Measurements from ENCODE around the gene KRT79. TPM values are rescaled to one million over a fixed set of nuclear protein-coding genes. Genes with fewer than 3 reads are reported as not detected.
"Not testable (repeated sequence)": the region's sequence is repeated elsewhere in the genome, so short reads cannot be mapped to it uniquely, and the experiment has no call there.

The KRT79 gene
- total RNA-seq, 2 donors from 2014 or later = 0.16 to 0.77 TPM

DNA sequence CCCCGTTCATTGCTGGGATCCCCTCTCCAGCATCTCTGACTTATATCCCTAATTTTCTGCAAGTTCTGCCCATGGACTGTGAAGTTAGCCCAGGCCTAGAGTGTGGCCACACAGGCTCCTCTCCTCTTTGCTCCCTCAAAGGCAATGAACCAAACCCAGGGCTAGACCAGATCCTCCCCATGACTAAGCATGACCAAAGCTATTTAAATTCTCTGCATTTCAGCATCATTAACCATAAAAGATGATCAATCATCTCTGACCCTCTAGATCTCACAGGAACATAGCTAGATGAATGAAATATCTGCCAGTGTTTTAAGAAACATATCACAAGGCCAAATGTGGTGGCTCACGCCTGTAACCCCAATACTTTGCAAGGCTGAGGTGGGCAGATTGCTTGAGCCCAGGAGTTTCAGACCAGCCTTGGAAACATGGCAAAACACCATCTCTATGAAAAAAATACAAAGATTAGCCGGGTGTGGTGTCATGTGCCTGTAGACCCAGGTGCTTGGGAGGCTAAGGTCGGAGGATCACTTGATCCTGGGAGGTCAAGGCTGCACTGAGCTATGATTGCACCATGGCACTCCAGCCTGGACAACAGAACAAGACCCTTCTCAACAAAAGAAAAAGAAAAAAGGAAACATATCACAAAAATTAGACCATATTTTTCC is 36.0 kb downstream of the KRT79 start:
- intact Hi-C loops (cut with DNase I) = no loop called here
- ATAC-seq = no peak
- no peak for DNase-seq

DNA sequence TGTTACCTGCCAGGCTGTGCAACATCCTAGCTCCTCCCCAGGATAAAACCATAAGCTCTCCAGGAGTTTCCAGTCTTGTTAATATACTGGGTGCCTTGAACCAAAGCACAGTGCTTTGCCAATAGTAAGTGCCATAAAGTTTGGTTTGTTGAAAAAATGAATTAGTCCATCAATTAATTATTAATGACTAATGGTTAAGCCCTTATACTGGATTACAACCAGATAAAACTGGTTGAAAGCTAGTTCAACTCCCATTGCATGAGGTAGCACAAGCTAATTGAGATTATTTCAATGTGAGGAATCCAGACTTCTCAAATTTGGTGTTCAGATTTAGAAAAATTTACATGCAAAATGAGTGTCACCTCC is 36.6 kb downstream of the KRT79 start:
- intact Hi-C loops (cut with DNase I) = no loop called here
- ATAC-seq = no peak
- DNase-seq = no peak

DNA sequence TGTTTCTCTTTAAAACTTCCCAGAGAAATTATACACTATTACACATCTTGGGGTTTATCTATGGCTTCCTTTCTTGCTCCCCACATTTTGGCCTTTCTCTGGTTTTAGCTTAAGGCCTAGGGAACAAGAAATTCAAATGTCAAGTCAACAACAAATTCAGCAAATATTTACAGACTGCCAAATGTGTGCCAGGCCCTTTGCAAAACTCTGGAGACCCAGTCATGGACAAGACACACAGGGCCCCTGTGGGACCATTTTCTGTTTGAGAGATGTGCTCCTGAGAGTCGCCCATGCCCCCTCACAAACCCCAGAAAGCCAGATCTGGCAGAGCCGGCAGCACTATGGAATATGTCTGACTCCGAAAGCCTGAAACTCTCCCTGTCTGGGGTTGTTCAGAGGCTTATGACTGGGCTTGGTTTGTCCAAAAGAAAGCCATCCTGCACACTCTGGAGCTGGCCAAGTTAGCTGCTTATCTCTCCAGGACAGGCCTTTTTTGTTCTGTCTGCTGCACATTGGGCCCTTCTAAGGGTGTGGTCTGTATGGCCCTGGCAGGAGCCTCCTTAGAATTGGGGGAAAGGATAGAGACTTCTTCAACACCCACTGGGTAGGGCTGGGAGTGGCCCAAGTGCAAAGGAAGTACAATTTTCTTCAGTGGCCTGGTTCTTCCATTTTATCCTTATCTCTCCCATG is 37.1 kb downstream of the KRT79 start:
- ATAC-seq (no peak), DNase-seq (no peak)
- intact Hi-C loops (cut with DNase I) = no loop called here

DNA sequence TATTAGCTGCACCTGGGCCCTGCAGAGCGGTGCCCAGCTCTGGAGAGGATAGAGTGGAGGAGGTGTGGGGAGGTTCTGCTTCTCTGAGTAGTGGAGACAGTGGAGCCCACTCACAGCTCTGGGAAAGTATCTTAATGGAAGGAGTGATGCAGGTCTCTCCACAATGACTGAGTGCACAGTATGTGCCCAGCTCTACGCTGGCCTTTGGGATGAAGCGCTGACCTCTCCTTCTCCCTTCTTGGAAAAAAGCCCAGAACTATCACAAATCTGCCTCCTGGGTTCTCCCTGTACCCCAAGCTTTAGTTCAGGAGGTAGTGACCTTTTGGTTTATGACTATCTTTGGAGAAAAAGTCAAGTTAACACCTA is 37.7 kb downstream of the KRT79 start:
- intact Hi-C loops (cut with DNase I) = no loop called here
- no peak for ATAC-seq
- no peak for DNase-seq

DNA sequence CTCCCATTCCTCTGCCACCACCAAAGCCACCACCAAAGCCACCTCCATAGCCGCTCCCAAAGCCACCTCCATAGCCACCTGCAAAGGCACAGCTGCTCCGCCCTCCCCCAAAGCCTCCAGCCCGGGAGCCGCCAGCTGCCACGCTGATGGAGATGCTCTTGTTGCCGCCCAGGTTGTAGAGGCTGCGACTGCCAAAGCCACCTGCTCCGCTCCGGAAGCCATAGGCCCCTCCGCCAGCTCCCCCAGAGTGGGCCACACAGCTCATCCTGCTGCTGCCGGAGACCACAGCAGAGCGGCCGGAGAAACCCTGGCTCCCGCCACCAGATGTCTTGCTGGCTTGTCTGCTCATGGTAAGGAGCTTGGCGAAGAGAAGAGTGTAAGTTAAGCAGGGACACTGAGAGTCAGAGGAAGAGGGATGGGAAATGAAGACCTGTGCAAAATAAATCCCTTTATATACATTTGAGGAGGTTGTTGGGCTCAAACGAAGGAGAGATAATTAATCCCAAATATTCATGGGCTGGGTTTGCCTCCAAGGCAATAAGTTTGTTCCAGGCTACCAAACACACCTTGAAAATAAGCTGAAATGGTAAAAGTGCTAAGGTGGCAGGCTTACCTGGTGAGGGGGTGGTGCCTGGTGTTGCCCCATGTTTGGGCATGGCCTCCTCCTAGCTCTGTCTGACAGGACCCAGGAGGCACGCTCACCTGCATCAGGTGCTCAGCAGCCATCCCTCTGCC is 38.2 kb downstream of the KRT79 start, which contains the start of gene KRT3:
TSS of gene KRT3 (minus strand) at position 424 of the 735 bp plus-strand sequence. CDS start at position 349, 75 bp downstream.
- DNase-seq = no peak
- no peak for ATAC-seq
- intact Hi-C loops (cut with DNase I) = no loop called here

DNA sequence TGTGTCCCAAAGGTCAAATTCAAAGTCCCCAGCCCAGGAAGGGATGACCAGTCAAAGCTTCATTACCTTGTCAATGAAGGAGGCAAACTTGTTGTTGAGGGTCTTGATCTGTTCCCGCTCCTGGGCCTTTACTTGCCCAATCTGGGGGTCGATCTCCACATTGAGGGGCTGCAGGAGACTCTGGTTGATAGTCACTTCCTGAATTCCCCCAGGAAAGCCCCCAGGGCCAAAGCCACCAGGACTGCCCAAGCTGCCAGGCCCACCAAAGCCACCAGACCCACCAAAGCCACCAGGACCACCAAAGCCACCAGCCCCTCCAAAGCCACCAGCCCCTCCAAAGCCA is 38.8 kb downstream of the KRT79 start:
- DNase-seq; ATAC-seq; intact Hi-C loops (cut with DNase I): not testable (repeated sequence)

DNA sequence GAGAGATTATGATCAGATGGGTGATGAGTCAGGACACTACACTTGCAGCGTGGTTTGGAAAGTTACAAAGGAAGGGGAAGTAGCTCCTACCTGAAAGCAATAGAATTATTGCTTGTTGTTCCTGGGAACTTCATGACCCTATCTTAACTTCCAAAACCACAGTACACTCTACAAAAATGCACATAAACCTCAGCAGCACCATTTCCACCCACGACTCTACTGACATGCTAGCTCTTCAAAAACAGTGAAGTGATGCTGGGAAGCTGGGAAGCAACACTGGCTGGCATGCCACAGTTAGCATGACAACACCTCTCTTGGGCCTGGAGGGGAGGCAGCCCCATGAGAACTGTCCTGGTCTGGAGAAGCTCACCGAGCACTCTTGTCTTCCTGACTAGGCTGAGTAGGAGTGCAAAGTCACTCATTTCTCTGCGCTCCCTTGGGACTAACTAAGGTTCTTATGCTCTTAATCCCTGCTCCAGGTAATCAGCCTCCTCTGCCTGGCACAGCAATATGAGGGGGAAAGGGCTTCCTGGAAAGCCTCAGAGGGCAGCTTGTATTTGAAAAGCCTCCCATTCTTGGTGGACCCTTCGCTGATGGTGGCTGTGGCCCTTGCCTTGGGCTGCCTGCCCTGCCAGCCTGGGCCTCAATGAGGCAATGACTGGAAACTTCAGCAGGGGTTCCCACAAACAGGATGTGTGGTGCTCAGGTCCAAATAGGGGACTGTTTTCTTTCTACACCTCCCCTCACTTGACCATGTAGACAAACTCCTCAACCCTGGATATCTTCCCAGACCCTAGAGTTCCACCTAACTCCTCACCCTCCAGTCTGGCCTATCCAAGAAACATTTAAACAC is 39.4 kb downstream of the KRT79 start:
- intact Hi-C loops (cut with DNase I) = no loop called here
- no peak for ATAC-seq

DNA sequence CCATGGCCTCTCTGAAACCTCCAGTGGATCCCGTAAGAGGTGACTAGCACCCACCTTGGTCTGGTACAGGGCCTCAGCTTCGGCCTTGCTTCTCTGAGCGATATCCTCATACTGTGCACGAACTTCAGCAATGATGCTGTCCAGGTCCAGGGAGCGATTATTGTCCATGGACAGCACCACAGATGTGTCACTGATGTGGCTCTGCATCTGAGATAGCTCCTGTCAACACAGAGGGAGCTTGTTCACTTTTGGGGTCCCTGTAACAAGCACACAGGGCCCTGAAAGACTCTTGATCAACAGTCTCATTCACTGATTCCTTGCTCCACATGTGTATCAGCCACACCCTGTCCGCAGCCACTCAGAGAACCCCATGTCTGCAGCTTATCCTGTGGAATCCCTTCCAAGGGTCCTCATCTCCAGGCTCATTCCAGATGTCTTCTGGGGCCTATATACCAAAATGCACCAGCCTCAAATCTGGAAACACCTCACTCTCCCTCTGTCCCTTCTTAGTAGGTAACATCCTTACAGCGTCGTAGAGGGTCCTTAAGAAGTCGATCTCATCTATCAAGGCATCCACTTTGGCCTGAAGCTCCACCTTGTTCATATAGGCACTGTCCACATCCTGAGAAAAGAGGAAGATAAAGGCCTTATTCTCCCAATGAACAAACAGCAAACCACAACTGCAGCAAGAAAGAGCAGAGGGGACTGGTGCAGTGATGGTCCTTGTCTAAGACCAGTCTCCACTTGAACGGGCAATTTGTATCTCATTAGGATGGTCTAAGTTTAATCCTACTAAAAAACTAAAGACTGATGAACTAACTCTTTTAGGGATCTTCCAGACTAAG is 41.7 kb downstream of the KRT79 start:
- ATAC-seq = no peak
- DNase-seq = no peak

More for the DNA sequence above, 39.4 kb downstream of the KRT79 start:
- no peak for DNase-seq

DNA sequence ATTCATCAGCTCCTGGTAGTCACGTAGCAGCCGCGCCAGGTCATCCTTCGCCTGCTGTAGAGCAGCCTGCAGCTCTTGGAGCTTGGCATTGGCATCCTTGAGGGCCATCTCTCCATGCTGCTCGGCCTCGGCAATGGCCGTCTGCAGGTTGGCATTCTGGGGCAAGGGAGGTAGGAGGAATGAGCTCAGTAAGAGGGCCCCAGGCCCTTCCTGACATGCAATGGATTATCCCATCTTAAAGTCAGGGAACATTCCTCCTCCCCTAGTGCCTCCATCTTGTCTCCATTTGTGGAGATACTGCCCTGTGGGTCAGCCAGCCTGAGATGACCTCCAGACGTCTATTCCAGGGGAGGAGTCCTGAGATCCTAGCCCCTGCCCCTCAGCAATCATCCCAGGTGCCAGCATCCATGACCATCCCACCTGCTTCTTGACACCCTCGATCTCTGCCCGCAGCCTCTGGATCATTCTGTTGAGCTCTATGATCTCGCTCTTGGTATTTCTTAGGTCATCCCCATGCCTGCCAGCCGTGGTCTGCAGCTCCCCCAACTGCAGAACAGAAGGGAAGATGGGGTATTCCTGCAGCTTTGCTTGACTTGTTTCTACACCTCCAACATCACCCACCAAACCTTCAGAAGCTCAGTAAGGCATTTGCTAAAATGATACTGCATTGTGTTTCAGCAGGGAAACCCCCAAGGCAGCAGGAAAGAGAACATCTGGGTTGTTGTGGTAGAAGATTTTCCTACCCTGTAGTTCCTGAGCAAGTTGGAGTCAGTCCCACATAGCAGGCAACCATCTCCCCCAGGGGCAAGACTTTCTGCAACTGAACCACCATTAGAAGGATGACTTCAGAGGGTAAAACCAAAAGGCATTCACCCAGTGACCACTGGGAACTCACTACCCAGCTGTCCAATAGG is 42.6 kb downstream of the KRT79 start:
- DNase-seq (no peak), ATAC-seq (no peak)
- intact Hi-C loops (cut with DNase I) = no loop called here

More for the DNA sequence above, 41.7 kb downstream of the KRT79 start:
- intact Hi-C loops (cut with DNase I) = no loop called here

DNA sequence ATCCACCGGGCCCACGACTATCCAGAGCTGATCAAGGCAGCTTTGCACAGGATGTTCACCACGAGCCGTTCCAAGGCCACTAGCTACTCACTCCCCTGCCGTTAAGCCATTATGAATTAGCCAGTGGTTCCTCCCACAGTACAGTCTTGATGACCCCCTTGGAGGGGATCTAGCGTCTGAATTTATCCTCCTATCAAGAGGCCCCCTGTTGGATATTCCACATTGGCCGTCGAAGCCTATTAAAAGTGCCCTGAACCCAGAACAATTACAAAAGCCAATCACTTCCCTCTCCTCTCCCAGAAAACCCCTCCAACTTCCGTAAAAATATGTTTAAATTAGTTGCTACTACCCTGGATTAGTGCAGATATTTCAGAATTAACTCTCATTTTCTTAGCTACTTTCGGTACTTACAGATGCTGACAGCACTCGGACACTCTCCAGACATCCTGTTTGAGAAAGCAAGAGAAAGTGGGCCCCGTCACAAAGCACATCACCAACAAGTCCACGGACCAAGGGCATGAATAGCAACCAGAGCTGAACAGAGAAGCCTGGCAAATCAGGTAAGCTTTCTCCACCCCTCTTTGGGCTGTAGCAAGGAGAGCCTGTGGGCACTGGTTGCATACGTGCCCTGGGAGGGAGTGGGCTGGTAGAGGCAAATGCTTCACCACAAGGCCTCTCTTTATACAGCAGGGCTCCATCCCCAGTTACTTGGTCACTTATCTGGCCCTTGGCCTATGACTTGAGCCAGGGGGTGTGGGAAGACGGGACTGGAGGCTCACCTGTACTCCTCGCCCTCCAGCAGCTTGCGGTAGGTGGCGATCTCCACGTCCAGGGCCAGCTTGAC is 43.5 kb downstream of the KRT79 start:
- no peak for DNase-seq
- ATAC-seq = no peak
- intact Hi-C loops (cut with DNase I) = no loop called here

DNA sequence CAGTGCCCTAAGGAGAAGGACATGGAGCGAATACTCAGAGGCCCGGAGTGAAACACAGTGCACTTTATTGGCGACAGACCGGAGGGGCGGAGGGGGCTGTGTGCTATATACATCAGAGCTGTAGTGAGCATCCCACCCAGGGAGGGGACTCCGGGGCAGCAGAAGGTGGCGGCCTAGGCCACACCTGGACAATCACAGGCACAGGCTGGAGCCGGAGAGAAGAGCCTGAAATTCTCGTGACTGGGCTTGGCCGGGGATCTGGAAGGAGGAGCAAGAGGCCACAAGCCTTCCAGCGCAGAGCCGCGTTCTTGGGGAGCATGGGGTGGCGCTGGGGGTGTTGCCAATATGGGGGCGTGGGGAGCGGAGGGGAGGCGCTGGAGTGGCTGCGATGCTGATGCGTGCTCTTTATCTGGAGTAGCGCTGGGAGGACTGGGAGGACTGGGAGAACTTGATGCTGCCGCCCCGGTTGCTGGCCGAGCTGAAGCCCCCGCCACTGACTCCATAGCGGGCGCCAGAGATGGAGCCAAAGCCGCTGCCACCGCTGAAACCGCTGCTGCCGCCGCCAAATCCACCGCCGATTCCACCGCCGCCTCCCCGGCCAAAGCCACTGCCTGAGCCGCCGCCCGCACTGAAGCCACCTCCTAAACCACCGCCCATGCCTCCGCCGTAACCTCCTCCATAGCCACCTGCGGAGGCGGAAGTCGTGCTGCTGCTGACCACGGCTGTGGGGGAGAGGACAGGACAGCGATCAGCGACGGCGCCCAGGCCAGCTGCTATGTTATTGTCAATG is 44.3 kb downstream of the KRT79 start:
- intact Hi-C loops (cut with DNase I) = no loop called here
- ATAC-seq (peak in 1 of 2 donors; percentile 23), DNase-seq (no peak)

DNA sequence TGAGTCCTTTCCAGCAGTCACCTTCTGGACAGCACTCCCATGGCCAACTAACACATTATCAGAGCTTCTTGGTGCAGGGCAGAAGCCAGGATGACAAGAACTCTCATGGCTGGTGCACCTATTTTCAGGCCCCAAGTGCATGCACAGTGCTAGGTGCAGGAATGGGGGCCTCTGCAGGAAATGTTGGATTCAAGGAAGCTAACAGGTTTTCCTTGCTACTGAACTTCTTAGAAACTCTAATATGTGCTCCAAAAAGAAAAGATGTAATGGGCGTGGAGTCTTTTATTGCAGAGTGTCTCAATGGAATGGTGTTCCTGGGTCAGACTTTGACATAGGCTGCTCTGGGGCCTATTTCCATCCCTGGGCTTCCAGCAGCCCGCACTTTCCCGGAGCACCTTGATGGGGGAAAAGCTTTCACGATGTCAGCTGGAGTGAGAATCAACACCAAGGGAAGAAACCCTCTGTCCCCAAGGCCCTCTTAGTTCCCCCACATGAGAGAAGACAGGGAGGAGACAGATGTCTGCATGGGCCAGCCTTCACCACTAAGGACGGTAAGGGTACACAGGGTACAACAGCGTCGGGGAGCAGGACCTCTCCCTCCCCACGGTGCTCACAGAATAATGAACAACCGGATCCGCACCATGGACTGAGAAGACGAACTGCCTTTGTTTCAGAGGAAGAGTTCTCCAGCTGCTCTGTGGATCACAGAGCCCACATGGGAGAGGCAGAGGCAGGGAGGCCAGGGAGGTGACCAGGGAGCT is 45.1 kb downstream of the KRT79 start:
- intact Hi-C loops (cut with DNase I) = no loop called here
- DNase-seq (no peak), ATAC-seq (no peak)

DNA sequence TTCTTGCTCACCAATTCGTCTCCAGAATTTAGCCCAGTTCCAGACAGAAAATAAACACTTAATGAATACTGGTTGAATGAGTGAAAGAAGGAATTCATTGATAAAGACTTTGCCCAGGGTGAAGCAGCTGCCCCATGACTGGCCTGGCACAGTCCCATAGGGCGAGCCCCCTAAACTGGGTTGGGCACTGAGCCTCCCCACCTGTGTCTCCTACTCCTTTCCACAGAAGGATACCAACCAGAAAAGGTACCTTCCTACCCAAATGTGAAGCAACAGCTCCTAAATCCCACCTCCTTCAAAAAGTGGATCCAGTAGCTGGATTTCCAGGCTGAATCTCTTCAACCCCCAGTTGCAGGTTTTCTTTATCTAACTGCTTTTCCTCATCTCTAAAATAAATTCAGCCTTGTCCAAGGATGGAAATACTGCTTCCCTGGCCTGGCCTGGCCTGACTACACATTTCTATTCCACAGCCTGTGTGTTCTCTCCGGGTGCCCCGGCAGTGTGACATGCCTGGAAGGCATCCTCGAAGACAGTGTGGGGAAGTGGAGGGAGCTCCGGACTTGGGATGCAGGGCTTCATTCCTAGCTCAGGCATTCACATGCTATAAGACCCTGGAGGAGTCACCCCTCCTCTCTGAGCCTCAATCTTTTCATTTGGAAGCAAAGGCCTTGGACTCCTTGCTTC is 45.8 kb downstream of the KRT79 start:
- intact Hi-C loops (cut with DNase I) = no loop called here
- ATAC-seq (no peak), DNase-seq (no peak)

DNA sequence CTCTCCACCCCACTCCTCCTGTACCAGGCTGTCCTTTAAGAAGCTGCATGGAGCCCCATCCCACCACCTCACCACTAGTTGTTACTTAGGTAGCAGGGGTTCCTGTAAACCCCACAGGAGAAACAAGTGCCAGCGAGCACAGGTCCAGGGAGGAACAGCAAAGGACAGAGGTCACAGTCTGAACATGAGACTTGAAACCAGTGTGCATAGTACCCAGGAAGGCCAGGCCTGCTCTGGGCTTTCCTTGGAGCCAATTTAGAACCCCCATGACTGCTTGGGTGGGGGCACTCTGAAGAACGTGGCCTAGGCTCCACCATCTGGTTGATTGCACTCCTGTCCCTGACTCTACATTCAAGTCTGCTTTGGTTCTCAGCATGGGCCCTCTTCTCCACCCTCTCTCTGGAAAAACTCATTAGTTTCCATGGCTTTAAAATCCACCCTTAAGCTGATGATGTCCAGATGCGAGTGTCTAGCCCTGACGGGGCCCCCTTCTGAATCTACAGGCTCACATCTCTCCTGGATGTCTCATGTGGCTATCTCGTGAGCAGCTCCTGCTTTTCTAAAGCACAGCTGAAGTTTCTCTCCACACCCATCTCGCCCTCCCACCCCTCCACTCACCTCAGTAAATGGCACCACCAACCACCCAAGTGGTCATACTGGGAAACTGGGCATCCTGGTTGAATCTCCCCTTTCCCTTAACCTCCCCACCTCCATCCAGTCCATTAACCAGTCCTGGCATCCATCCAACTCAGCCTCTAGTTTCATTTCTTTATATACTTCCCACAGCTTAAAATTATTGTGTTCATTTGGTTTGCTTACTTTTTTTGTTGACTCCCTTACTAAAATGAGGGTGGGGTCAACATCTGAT is 46.6 kb downstream of the KRT79 start:
- ATAC-seq = no peak
- DNase-seq = no peak
- intact Hi-C loops (cut with DNase I) = no loop called here
